Fibroblast of the conjunctiva (primary cell): ENCODE data around the gene SCCPDH.
"Not testable (repeated sequence)": the region's sequence is repeated elsewhere in the genome, so short reads cannot be mapped to it uniquely, and the experiment has no call there.

Experiments
- DNase-seq: peaks from one replicate; pipeline ENCODE4 v3.0.0-alpha.2; 2010; ENCODE audit warnings: low read depth

SCCPDH gene

DNA sequence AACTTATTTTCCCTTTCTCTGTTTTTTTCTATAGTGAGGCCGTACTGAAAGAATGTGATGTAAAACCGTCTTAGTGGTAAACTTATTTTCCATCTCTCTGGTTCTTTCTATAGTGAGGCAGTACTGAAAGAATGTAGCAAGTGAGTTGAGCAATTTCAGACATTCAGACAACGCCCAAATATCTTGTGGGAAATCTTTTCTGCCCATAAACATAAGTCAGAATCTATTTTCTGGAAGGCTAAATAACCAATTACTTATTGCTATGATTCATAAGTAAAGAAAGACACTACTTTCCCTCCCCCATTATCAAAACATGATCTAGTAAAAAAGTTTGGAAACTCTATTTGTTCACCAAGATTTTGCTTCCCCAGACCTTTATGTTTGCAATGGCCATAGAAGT is 18.8 kb upstream of the SCCPDH start:
- peak; percentile 83 for DNase-seq

DNA sequence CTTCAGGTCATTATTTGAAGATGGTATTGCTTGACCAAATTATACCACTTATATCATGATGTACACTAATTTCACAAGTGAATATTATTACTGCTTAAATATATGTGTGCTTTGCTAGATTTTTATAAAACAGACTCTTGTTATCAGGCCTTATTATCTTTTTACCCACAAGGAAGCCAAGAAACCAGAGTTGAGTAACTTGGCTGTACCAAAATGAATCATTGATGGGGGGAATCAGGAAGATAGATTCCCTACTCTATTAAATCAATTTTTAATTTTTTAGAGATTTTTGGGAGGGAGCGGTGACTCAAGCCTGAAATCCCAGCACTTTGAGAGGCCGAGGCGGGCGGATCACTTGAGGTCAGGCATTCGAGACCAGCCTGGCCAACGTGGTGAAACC is 16.0 kb upstream of the SCCPDH start:
- DNase-seq: no peak

DNA sequence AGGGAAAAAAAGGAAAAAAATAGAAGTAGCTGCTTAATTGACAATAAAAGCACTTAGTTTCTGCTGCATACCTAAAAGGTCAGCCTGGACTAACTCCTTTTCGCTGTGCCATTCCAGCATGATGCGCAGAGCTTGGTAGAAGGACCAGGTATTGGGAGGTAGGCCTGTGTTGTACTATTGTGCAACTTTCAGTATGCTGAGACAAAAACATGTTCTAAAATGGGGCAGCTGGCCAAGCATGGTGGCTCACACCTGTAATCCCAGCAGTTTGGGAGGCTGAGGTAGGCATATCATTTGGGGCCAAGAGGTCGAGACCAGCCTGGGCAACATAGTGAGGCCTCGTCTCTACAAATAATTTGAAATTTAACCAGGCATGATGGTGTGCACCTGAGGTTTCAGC is 15.0 kb upstream of the SCCPDH start:
- DNase-seq: no peak

DNA sequence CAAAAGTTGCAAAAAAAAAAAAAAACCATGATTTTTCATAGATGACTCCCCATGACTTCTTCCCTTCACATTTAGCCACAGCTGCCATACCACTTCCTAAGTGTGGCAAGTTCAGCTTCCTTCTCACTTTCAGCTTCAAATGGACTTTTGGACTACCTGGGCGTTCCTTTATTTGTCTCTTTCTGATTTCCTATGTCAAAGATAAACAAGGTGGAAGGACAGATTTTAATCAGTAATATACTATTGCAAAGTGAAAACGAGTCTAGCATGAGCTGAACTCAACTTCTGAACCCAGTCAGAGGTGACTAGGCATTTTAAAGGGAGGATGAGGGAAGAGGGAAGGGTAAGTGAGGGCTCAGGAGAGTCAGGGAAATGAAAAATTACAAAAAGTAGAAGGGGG is 14.4 kb upstream of the SCCPDH start:
- no peak for DNase-seq

DNA sequence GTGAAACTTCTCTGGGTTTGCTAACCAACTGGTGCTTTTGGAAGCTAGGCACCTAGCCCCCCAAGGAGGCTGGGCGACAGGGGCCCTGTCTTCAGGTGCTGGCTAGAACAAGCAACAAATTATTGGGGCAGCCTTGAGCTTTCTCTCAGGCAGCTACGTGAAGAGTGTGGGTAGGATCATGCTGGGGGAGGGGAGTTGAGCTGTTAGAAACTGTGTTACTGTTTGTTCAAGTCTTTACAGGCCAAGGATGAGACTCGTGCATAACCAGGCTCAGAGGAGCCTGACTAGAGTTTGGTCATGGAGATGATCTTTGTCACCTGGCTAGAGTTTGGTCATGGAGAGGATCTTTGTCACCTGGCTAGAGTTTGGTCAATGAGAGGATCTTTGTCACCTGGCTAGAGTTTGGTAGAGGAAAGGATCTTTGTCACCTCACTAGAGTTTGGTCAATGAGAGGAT is 12.6 kb upstream of the SCCPDH start:
- DNase-seq: no peak

DNA sequence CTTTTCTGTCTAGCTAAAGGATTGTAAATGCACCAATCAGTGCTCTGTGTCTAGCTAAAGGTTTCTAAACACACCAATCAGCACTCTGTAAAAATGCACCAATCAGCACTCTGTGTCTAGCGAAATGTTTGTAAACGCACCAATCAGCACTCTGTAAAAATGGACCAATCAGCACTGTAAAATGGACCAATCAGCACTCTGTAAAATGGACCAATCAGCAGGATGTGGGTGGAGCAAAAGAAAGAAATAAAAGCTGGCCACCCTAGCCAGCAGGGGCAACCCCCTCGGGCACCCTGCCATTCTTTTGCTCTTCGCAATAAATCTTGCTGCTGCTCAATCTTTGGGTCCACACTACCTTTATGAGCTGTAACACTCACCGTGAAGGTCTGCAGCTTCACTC is 11.8 kb upstream of the SCCPDH start:
- DNase-seq: not testable (repeated sequence)

DNA sequence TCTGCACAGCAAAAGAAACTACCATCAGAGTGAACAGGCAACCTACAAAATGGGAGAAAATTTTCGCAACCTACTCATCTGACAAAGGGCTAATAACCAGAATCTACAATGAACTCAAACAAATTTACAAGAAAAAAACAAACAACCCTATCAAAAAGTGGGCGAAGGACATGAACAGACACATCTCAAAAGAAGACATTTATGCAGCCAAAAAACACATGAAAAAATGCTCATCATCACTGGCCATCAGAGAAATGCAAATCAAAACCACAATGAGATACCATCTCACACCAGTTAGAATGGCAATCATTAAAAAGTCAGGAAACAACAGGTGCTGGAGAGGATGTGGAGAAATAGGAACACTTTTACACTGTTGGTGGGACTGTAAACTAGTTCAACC is 4.8 kb upstream of the SCCPDH start:
- DNase-seq: not testable (repeated sequence)

DNA sequence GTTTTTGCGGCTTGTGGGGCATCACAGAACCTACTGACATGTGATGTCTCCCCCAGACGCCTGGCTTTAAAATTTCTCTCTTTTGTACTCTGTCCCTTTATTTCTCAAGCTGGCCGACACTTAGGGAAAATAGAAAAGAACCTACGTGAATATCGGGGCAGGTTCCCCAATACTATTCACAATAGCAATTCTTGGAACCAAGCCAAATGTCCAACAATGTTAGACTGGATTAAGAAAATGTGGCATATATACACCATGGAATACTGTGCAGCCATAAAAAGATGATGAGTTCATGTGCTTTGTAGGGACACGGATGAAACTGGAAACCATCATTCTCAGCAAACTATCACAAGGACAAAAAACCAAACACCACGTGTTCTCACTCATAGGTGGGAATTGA is 3.4 kb upstream of the SCCPDH start:
- DNase-seq: not testable (repeated sequence)

DNA sequence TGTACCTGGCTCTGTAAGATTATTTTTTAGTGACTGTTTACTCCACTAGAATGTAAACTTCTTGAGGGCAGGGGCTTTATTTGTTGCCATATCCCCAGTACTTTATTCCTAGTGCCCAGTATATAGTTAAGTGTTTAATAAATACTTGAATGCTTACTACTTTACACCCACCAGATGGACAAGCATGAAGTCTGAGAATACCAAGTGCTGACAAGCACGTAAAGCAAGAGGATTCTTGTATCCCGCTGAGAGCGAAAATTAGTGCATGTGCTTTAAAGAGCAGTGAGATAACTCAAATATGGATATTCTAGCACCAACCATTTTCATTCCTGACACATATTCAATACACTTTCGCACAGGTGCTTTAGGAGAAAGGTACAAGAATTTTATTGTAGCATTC is 1.5 kb upstream of the SCCPDH start:
- no peak for DNase-seq

DNA sequence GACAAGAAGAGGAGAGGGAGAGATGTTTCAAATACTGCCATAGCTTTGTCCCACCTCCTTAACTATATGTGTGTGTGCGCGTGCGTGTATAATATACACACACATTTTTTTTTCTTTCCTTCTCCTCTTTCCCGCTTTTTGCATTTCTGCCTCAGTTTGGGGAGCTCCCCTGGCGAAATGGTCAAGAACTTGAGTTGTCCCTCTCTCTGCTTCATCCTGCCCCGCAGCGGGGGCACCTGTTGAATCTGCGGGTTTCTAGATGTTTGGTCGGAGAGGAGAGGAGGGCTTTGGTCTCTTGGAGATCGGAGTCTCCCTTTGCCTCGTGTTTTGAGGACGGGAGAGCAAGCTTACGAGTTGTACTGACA is 504 bp downstream of the SCCPDH start:
- no peak for DNase-seq

DNA sequence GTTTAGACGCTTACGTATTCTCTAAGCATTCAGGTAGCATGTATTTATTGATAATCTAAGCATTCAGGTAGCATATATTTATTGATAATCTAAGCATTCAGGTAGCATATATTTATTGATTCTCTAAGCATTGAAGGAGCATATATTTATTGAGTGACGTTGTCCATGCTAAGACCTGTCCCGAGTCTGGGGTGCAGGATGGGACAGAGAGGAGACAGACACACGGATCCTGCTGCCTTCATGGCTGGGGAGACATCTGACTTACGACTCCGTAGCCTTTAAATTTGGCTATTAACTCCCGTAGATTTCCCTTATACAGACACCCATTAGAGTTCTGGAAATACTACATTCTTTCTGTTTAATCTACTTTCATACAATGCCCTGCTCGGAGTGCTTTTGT is 982 bp downstream of the SCCPDH start:
- no peak for DNase-seq

DNA sequence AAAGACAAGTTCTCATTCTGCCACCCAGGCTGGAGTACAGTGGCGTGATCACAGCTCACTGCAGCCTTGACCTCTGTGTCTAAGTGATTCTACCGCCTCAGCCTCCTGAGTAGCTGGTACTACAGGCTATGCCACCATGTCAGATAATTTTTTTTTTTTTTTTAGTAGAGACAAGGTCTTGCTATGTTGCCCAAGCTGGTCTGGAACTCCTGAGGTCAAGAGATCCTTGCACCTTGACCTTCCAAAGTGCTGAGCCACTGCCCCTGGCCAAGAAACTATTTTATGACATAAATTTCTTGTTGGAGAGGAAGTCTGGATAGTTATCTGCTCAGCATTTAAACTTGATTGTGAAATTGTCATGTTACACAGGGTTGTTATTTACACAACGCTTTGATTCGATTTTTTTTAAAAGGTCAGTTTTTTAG is 2.1 kb downstream of the SCCPDH start:
- no peak for DNase-seq

DNA sequence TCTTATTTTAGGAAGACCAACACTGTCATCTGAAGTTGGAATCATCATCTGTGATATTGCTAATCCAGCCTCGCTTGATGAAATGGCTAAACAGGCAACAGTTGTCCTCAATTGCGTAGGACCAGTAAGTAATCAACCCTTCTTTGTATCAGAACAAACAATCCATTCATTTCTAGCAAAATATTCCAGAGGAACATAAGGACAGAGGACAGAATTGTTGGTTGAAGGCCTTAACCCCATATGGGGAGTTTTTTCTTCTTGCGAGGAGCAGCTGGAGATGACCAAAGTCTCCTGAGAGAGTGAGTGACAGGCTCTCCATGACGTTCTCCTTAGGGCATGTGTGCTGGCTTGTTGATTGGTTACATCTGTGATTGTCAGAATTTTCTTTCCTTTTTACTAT is 2.7 kb downstream of the SCCPDH start:
- no peak for DNase-seq

DNA sequence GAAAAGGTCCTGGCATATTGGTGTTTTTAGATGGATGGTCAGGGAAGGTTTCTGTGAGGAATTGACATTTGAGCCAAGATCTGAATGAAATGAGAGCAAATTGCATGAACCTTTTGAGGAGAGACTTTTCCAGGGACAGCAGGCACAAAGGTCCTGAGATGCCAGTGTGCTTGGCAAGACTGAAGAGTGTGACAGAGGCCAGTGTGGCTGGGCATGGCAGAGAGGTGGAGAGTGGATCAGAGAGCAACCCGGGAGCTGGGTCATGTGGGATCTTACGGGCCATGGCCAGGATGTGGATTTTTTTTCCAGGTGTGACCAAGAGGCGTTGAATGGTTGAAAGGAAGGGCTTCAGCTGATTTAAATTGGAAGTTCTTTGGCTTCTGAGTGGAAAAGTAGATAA is 3.4 kb downstream of the SCCPDH start:
- DNase-seq: no peak

DNA sequence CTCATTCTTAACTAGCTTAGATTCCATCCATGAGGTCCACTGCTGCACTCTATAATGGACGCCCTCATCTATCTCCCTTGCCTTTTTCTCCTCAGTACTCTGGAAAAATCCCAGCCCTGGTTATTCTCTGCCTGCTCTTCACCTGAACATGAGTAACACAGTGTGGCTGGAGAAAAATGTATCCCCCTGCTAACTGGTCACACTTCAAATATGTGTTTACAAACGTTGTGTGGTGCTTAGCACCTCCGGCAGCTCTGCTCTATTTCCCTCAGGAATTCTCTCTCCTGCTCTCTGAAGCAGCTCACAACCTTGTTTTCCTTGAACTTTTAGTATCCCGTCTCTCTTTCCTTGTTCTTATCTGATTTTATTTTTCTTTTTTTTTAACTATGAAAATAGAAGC is 4.1 kb downstream of the SCCPDH start:
- DNase-seq: no peak

DNA sequence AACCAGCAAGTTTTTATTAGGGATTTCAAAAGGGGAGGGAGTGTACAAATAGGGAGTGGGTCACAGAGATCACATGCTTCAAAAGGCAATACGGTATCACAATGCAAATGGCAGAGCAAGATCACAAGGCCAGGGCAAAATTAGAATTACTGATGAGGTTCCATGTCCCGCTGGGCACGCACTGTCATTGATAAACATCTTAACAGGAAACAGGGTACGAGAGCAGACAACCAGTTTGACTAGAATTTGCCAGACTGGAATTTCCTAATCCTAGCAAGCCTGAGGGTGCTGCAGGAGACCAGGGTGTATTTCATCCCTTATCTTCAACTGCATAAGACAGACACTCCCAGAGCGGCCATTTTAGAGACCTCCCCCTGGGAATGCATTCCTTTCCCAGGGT is 4.8 kb downstream of the SCCPDH start:
- DNase-seq: not testable (repeated sequence)

DNA sequence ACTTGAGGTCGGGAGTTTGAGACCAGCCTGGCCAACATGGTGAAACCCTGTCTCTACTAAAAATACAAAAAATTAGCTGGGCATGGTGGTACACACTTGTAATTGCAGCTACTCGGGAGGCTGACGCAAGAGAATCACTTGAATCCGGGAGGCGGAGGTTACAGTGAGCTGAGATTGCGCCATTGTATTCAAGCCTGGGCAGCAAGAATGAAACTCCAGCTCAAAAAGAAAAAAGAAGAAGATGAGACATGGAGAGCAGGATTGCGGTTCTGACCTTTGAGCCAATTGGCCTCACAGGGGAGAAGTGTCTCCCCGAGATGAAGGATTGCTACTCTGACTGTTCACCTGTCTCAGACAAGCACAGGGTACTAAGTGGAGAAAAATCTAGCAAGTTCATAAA is 6.6 kb downstream of the SCCPDH start:
- no peak for DNase-seq

DNA sequence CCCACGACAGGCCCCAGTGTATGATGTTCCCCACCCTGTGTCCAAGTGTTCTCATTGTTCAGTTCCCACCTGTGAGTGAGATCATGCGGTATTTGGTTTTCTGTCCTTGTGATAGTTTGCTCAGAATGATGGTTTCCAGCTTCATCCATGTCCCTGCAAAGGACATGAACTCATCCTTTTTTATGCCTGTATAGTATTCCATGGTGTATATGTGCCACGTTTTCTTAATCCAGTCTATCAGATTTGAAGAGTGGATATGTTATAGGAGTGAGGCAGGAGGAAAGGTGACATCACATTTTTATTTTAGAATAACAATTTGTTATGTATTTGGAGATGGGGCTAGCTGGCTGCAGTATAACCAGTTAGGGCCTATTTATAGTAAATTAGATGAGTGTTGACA is 7.7 kb downstream of the SCCPDH start:
- not testable (repeated sequence) for DNase-seq

DNA sequence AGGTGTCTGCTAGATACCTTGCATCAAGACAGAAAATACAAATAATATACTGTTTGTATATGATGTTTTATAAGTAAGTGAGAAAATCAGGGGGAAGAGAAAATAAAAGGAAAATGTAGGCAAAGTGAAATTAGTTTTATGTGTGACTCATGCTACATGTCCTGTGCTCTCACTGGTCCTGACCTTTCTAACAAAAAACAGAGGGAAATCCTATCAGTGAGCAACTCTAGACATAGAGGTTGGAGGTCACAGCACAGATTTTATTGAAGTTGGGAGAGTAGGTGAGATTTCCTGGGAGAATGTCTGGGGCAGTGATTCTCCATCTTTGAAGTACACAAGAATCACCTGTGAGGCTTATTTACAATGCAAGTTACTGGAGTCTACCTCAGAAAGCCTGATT is 9.5 kb downstream of the SCCPDH start:
- no peak for DNase-seq

DNA sequence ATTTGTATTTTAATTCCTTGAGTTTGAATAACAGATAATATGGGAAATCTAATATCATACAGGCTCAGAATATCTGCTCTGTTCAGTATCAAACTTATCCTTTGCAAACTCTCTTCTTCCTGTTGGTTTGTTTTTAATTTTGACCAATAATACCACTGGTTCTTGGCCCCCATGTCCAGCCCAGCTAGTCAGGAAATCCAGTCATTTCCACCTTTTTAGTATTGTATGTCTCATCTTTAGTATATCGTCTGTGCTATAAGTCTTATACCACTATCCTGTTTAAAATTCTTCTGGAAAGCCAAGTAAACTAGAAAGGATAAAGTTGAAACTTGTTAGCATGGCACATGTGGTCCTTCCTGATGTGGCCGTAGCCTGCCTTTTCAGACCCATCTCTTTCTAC is 10.7 kb downstream of the SCCPDH start:
- DNase-seq: no peak

DNA sequence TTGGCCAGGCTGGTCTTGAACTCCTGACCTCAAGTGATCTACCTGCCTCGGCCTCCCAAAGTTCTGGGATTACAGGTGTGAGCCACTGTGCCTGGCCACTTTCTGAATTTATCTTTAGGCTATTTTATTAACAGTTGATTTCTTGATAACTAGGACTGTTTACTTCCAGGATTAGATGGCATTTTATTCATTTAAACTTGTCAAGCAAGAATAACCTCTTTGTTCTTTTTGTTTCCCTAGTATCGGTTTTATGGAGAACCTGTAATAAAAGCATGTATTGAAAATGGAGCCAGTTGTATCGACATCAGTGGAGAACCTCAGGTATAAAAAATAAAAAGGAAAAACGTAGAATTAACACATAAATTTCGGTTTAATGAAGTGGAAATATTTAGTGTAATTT is 11.5 kb downstream of the SCCPDH start:
- no peak for DNase-seq

DNA sequence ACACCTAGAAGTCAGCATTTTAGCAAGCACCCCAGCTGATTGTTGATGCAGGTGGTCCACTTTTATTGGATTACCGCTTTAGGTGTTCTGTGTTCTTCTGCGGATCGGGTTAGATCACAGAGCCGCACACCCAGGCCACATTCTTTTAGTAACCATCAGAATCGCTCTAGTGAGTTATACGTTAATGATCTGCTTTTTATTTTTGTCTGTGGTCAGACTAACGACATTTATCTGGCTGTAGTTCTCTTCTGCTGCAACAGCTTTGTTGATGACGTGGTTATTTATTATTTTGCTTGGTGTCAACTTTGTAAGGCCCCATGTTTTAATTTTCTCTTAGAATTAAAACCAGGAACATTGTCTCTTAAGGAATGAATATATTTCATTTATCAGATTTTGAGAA is 18.2 kb downstream of the SCCPDH start:
- no peak for DNase-seq

DNA sequence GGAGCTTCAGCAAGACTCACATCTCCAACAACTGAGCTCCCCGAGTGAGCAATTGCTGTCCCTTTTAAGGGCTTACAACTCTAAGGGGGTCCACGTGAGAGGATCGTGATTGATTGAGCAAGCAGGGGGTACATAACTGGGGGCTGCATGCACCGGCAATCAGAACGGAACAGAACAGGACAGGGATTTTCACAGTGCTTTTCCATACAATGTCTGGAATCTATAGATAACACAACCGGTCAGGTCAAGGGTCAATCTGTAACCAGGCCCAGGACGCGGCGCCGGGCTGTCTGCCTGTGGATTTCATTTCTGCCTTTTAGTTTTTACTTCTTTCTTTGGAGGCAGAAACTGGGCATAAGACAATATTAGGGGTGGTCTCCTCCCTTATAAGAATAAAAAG is 21.9 kb downstream of the SCCPDH start:
- DNase-seq: not testable (repeated sequence)

DNA sequence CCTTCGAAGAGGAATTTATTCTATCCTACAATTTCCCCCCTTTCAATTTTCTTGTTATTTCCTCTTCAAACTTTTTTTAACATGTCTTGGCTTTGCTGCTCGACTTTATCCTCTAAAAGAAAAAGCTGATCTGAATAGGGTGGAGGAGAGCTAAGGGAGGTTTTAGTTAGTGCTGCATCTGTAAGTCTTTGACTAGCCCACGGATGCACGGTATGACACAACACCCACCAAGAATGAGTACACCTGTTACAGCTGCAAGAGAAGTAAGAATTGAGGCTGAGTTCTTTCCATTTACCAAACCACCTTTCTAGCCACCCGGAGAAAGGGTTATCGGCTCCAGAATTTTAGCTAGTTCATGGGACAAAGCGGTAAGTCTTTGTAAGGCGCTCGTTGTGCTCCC is 23.8 kb downstream of the SCCPDH start:
- DNase-seq: no peak

DNA sequence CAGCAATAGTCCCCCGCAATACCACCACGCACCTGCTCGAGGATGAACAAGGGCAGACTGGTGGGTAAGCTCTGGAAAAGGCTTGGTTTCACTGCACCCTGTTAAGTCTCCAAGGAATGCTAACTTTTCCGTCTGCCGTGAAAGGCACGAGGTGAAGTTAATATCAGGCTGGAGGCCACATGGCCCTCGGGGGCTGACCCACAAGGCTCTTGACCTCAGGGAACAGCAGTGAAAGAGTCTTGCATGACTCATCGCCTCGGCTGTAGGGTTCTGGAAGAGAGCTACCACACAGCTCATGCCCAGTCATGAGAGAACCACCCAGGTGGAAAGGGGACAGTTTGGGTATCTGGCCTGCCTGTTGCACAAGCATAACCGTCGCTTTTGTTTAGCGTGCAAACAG is 24.7 kb downstream of the SCCPDH start:
- DNase-seq: peak; percentile 5
